PC-3 (cell line): Measurements from ENCODE around the gene UNC13C.

Experiments used
- EZH2phosphoT487 ChIP-seq: fragments of 300-600 bp; sonication (generic); IDR thresholded peaks from 2 replicates; pipeline ENCODE4 v1.6.1; 2018; ENCODE audit warnings: mild to moderate bottlenecking, antibody characterized with exemption, low read length, borderline replicate concordance
- TF ChIP-seq, protein P1 (sequence below): fragments of 300-600 bp; sonication (generic); conservative IDR thresholded peaks from 2 replicates; pipeline ENCODE4 v1.5.1; 2017; ENCODE audit warnings: antibody characterized with exemption, low read depth, mild to moderate bottlenecking, low read length

DNA sequence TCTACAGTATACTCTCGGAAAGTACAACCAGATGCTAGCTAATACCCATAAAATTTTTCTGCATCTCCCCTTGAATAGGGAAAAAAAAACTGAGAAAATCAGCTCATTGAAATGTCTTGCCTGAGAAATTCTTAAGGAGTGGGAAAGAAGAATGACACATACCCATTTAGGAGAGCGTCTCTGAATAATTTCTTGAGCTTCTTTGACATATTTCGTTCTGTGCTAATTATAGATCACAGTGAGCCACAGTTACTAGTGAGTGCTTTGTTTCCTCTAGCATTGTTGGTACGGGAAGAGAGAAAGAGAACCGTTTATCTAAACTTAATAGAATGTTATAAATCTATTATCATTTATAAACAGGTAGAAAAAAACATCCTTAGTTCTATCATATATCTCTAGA lies 588.4 kb downstream of the UNC13C start:
- TF ChIP-seq, protein P1, sequence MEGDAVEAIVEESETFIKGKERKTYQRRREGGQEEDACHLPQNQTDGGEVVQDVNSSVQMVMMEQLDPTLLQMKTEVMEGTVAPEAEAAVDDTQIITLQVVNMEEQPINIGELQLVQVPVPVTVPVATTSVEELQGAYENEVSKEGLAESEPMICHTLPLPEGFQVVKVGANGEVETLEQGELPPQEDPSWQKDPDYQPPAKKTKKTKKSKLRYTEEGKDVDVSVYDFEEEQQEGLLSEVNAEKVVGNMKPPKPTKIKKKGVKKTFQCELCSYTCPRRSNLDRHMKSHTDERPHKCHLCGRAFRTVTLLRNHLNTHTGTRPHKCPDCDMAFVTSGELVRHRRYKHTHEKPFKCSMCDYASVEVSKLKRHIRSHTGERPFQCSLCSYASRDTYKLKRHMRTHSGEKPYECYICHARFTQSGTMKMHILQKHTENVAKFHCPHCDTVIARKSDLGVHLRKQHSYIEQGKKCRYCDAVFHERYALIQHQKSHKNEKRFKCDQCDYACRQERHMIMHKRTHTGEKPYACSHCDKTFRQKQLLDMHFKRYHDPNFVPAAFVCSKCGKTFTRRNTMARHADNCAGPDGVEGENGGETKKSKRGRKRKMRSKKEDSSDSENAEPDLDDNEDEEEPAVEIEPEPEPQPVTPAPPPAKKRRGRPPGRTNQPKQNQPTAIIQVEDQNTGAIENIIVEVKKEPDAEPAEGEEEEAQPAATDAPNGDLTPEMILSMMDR: no peak
- TF ChIP-seq EZH2phosphoT487: no peak
